GM18505 (cell line): ENCODE results near the gene WIF1.

Experiments
- ATAC-seq: cut with Tn5 transposase; IDR thresholded peaks from one replicate; pipeline ENCODE4 v1.9.1; 2021; ENCODE audit not compliant: unreplicated experiment
- POLR2A ChIP-seq: IDR thresholded peaks from 4 replicates; pipeline ENCODE4 v1.6.1; 2011; ENCODE audit warnings: borderline replicate concordance; ENCODE audit not compliant: insufficient read depth, insufficient read length; ENCODE audit errors: extremely low read depth

The WIF1 gene

GRCh38 chr12:65140738-65141137 is 19.6 kb upstream of the WIF1 start:
- TF ChIP-seq POLR2A = no peak
- ATAC-seq = no peak

- no peak for ATAC-seq
- TF ChIP-seq POLR2A = no peak
Observed at GRCh38 chr12:65139389-65139788, 18.3 kb upstream of the WIF1 start.

- TF ChIP-seq POLR2A = no peak
- no peak for ATAC-seq
Observed at GRCh38 chr12:65133879-65134278, 12.8 kb upstream of the WIF1 start.

- ATAC-seq = no peak
- no peak for TF ChIP-seq POLR2A
Observed at GRCh38 chr12:65126482-65126881, 5.4 kb upstream of the WIF1 start.

GRCh38 chr12:65125975-65126374 is 4.9 kb upstream of the WIF1 start:
- ATAC-seq = no peak
- TF ChIP-seq POLR2A = no peak

- no peak for ATAC-seq
- TF ChIP-seq POLR2A = no peak
Observed at GRCh38 chr12:65125247-65125646, 4.1 kb upstream of the WIF1 start.

- ATAC-seq = no peak
Observed at GRCh38 chr12:65123435-65124063, 2.4 kb upstream of the WIF1 start.

GRCh38 chr12:65122703-65123102 is 1.6 kb upstream of the WIF1 start:
- ATAC-seq = no peak
- no peak for TF ChIP-seq POLR2A

More at GRCh38 chr12:65123435-65124063, 2.4 kb upstream of the WIF1 start:
- TF ChIP-seq POLR2A = no peak

GRCh38 chr12:65121956-65122469 is 908 bp upstream of the WIF1 start:
- TF ChIP-seq POLR2A = no peak
- no peak for ATAC-seq

- TF ChIP-seq POLR2A = no peak
- no peak for ATAC-seq
Observed at GRCh38 chr12:65119063-65119462, 2.0 kb downstream of the WIF1 start.

- ATAC-seq = no peak
- no peak for TF ChIP-seq POLR2A
Observed at GRCh38 chr12:65113621-65114035, 7.5 kb downstream of the WIF1 start.

- no peak for TF ChIP-seq POLR2A
- ATAC-seq = no peak
Observed at GRCh38 chr12:65106948-65107347, 14.2 kb downstream of the WIF1 start.

- no peak for TF ChIP-seq POLR2A
Observed at GRCh38 chr12:65100140-65100539, 21.0 kb downstream of the WIF1 start.

GRCh38 chr12:65099182-65099581 is 21.9 kb downstream of the WIF1 start:
- no peak for ATAC-seq
- TF ChIP-seq POLR2A = no peak

More at GRCh38 chr12:65100140-65100539, 21.0 kb downstream of the WIF1 start:
- no peak for ATAC-seq
